SK-N-SH (cell line): ENCODE results near the gene CLCA4. TPM values are rescaled to one million over a fixed set of nuclear protein-coding genes. Genes with fewer than 3 reads are reported as not detected.

ENCODE experiments used
- CTCF ChIA-PET: fragments of 300-600, 350-600 bp; formaldehyde crosslinking; extraction: SDS; loops from one replicate; lab custom pipeline; 2021; lab: Yijun Ruan, JAX
- POLR2A ChIA-PET: fragments of 350-600 bp; sonication (Branson Sonifier 250); formaldehyde crosslinking; extraction: SDS; loops from one replicate; lab custom pipeline; 2020; ENCODE audit warnings: antibody characterized with exemption, inconsistent platforms; lab: Yijun Ruan, JAX
- DNase-seq: peaks from one replicate; pipeline ENCODE4 v3.0.0; 2012
- H2AFZ ChIP-seq: fragments of 200-600 bp; sonication (generic); 2 replicates; pipeline ENCODE4 v1.8.1; 2016; ENCODE audit warnings: antibody characterized with exemption, mild to moderate bottlenecking, low read depth
- H3F3A ChIP-seq: fragments of 200-600 bp; sonication (generic); replicated peaks from 2 replicates; pipeline ENCODE3; 2016; ENCODE audit warnings: antibody characterized with exemption, mild to moderate bottlenecking; ENCODE audit not compliant: insufficient read depth
- H3K27ac ChIP-seq, 2 experiments: fragments of 200-500 bp in 1 of 2; fragments of 200-600 bp in 1 of 2; sonication (Bioruptor generic) in 1 of 2; sonication (generic), shearing (Covaris generic) in 1 of 2; 2 replicates each; pipeline versions ENCODE4 v1.5.1 to v1.6.1; 2014 to 2016; ENCODE audit warnings: low read depth in 2 of 2, inconsistent platforms in 1 of 2, low read length in 1 of 2, mild to moderate bottlenecking in 1 of 2, mixed read lengths in 1 of 2
- H3K27me3 ChIP-seq: fragments of 200-600 bp; sonication (generic), shearing (Covaris generic); 2 replicates; pipeline ENCODE4 v1.6.1; 2016; ENCODE audit warnings: mixed run types; ENCODE audit not compliant: insufficient read depth
- H3K36me3 ChIP-seq, 2 experiments: fragments of 200-500 bp in 1 of 2; fragments of 200-600 bp in 1 of 2; sonication (Bioruptor generic) in 1 of 2; sonication (generic) in 1 of 2; replicated peaks in 1 of 2; 2 replicates each; pipeline versions ENCODE3 to v1.5.1; 2014 to 2016; ENCODE audit warnings: low read length in 1 of 2, mild to moderate bottlenecking in 1 of 2; ENCODE audit not compliant: insufficient read depth in 2 of 2, control insufficient read depth in 1 of 2
- H3K4me1 ChIP-seq, 2 experiments: fragments of 200-500 bp in 1 of 2; fragments of 200-600 bp in 1 of 2; sonication (Bioruptor generic) in 1 of 2; sonication (generic), shearing (Covaris generic) in 1 of 2; 2 replicates each; pipeline versions ENCODE4 v1.5.1 to v1.6.1; 2014 to 2016; ENCODE audit warnings: low read depth in 1 of 2, low read length in 1 of 2, mixed run types in 1 of 2; ENCODE audit not compliant: insufficient read depth in 2 of 2, control insufficient read depth in 1 of 2
- H3K4me2 ChIP-seq: fragments of 200-600 bp; sonication (generic), shearing (Covaris generic); 2 replicates; pipeline ENCODE4 v1.6.1; 2017; ENCODE audit warnings: mixed run types
- H3K4me3 ChIP-seq, 2 experiments: fragments of 200-500 bp in 1 of 2; fragments of 200-600 bp in 1 of 2; sonication (Bioruptor generic) in 1 of 2; sonication (generic), shearing (Covaris generic) in 1 of 2; 2 replicates each; pipeline versions ENCODE4 v1.5.1 to v1.8.1; 2014 to 2016; ENCODE audit warnings: low read depth in 2 of 2, inconsistent platforms in 1 of 2, low read length in 1 of 2, mild to moderate bottlenecking in 1 of 2, mixed read lengths in 1 of 2, moderate library complexity in 1 of 2
- H3K79me2 ChIP-seq: fragments of 200-600 bp; sonication (generic); 2 replicates; pipeline ENCODE4 v1.8.1; 2017; ENCODE audit warnings: mild to moderate bottlenecking; ENCODE audit not compliant: insufficient read depth
- H3K9ac ChIP-seq: fragments of 200-600 bp; sonication (generic); 2 replicates; pipeline ENCODE4 v1.6.1; 2017; ENCODE audit warnings: mixed run types
- H3K9me2 ChIP-seq: fragments of 200-600 bp; sonication (generic); 2 replicates; pipeline ENCODE4 v1.6.1; 2017; ENCODE audit warnings: mixed run types
- H3K9me3 ChIP-seq: fragments of 200-600 bp; sonication (generic); 2 replicates; pipeline ENCODE4 v1.6.1; 2017; ENCODE audit warnings: mixed run types, mild to moderate bottlenecking, moderate library complexity
- H4K20me1 ChIP-seq: fragments of 200-600 bp; sonication (generic); 2 replicates; pipeline ENCODE4 v1.6.1; 2017; ENCODE audit warnings: mild to moderate bottlenecking, mixed run types; ENCODE audit not compliant: insufficient read depth
- CTCF ChIP-seq: fragments of 200-600 bp; sonication (generic); IDR thresholded peaks from 2 replicates; pipeline ENCODE4 v1.6.1; 2017; ENCODE audit warnings: antibody characterized with exemption, mild to moderate bottlenecking, moderate library complexity
- EP300 ChIP-seq, 2 experiments: IDR thresholded peaks; 2 replicates each; pipeline versions ENCODE4 v1.4.0 to v1.6.1; 2012; ENCODE audit warnings: borderline replicate concordance in 1 of 2, low read depth in 1 of 2, low read length in 1 of 2
- EZH2phosphoT487 ChIP-seq: fragments of 200-600 bp; sonication (generic); IDR thresholded peaks from 2 replicates; pipeline ENCODE4 v1.6.1; 2017; ENCODE audit warnings: low read depth, mixed run types, mild to moderate bottlenecking, antibody characterized with exemption, moderate library complexity, borderline replicate concordance
- FOSL2 ChIP-seq: IDR thresholded peaks from 2 replicates; pipeline ENCODE4 v1.4.0; 2012; ENCODE audit warnings: low read depth, mild to moderate bottlenecking, moderate library complexity, borderline replicate concordance
- FOXJ3 ChIP-seq: sonication (generic); formaldehyde crosslinking; IDR thresholded peaks from 2 replicates; pipeline ENCODE4 v1.5.1; 2020; ENCODE audit warnings: mild to moderate bottlenecking, missing genetic modification reagents
- FOXM1 ChIP-seq: IDR thresholded peaks from 2 replicates; pipeline ENCODE4 v1.4.0; 2012; ENCODE audit warnings: low read depth, mild to moderate bottlenecking
- GABPA ChIP-seq: IDR thresholded peaks from 2 replicates; pipeline ENCODE4 v1.4.0; 2012; ENCODE audit warnings: low read depth, mild to moderate bottlenecking
- JUND ChIP-seq: IDR thresholded peaks from 2 replicates; pipeline ENCODE4 v1.4.0; 2012
- NFIC ChIP-seq: IDR thresholded peaks from 2 replicates; pipeline ENCODE4 v1.4.0; 2012; ENCODE audit warnings: borderline replicate concordance
- NRF1 ChIP-seq: IDR thresholded peaks from 2 replicates; pipeline ENCODE4 v1.6.1; 2012; ENCODE audit warnings: low read depth, mild to moderate bottlenecking, low read length
- POLR2AphosphoS5 ChIP-seq: IDR thresholded peaks from 2 replicates; pipeline ENCODE4 v1.6.1; 2012; ENCODE audit warnings: low read depth, low read length
- RFX5 ChIP-seq: IDR thresholded peaks from 2 replicates; pipeline ENCODE4 v1.6.1; 2012; ENCODE audit warnings: mild to moderate bottlenecking, improper control_type of control experiment, low read length
- RXRA ChIP-seq: IDR thresholded peaks from 2 replicates; pipeline ENCODE4 v1.4.0; 2012; ENCODE audit warnings: low read depth, mild to moderate bottlenecking, borderline replicate concordance
- TAF1 ChIP-seq: IDR thresholded peaks from 2 replicates; pipeline ENCODE4 v1.6.1; 2012; ENCODE audit warnings: low read depth, mild to moderate bottlenecking, low read length, moderate library complexity, borderline replicate concordance
- TEAD4 ChIP-seq: IDR thresholded peaks from 2 replicates; pipeline ENCODE4 v1.4.0; 2012; ENCODE audit warnings: mild to moderate bottlenecking, borderline replicate concordance; ENCODE audit not compliant: insufficient read depth
- YY1 ChIP-seq: IDR thresholded peaks from 2 replicates; pipeline ENCODE4 v1.4.0; 2012; ENCODE audit warnings: low read depth, mild to moderate bottlenecking
- WGBS: methylation state at CpG from one replicate; pipeline ENCODE4 v1.1.6; 2017; ENCODE audit warnings: low lambda C conversion rate; 5-methylcytosine and 5-hydroxymethylcytosine counted together
- polyA plus RNA-seq, 3 experiments: library from polyadenylated mRNA; depleted of rRNA; stranded (reverse); fragments of >200 nt; gene quantifications; 2 replicates each; pipeline ENCODE4 v1.2.3, GENCODE V29; 2012
- TF ChIP-seq, protein P1 (sequence below): IDR thresholded peaks from 2 replicates; pipeline ENCODE4 v1.6.1; 2012; ENCODE audit warnings: mild to moderate bottlenecking, low read depth, low read length, moderate library complexity
- TF ChIP-seq, protein P2 (sequence below): IDR thresholded peaks from 2 replicates; pipeline ENCODE4; 2012
- TF ChIP-seq, protein P3 (sequence below): IDR thresholded peaks from 2 replicates; pipeline ENCODE4 v1.4.0; 2012; ENCODE audit warnings: low read depth, borderline replicate concordance

CLCA4 gene
- polyA plus RNA-seq, 1 of the 3 experiments (the other 2 are of a cell fraction): not detected

- TF ChIP-seq CTCF (no peak), JUND (no peak), FOXM1 (no peak)
- TF ChIP-seq, all 33 proteins: peak for 0
These were observed 72.4 kb downstream of the CLCA4 start (continued) for GRCh38 chr1:86619313-86619712.

DNA sequence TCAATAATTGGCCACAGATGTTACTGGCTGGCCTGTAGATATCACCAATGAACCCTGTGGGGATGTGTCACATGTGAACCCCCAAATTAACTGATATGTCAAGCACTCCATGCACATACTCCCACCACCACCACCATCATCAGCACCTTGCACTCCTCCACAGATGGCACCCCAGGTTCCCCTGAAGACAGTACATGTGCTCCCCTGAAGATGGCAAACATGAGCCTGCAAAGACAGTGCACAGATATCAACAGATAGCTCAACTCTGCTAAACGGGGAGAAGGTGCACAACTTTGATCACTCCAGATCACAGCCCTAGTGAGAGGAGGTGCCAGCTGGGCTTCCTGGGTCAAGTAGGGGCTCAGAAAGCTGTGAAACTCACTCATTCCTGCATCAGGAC is 74.4 kb downstream of the CLCA4 start:
- POLR2A ChIA-PET: no interaction called here
- Histone ChIP-seq H3K79me2 (no peaks in the 10 kb centered on the region), H4K20me1 (no peaks in the 10 kb centered on the region), H3K9ac (no peak overlapping the region), H3F3A (no peaks in the 10 kb centered on the region), H3K27me3 (no peaks in the 10 kb centered on the region), H2AFZ (no peak overlapping the region), H3K9me3 (no peaks in the 10 kb centered on the region), H3K4me2 (no peak overlapping the region), H3K9me2 (no peaks in the 10 kb centered on the region), H3K4me3 (no peak overlapping the region), H3K4me1 (no peaks in the 10 kb centered on the region), H3K36me3 (no peaks in the 10 kb centered on the region), H3K27ac (no peak overlapping the region)
- CTCF ChIA-PET: interaction anchor here (0.6 to 1.7 kb wide), 2 partner anchors 145 to 148 kb away, joined by 3 to 5 read pairs; no protein-coding TSS in a partner anchor
- TF ChIP-seq EP300 (IDR thresholded peaks at IDR 0.05; ENCODE audit: borderline replicate concordance in 1 of 2, low read depth in 1 of 2, low read length in 1 of 2): no peak
- TF ChIP-seq, protein P1, sequence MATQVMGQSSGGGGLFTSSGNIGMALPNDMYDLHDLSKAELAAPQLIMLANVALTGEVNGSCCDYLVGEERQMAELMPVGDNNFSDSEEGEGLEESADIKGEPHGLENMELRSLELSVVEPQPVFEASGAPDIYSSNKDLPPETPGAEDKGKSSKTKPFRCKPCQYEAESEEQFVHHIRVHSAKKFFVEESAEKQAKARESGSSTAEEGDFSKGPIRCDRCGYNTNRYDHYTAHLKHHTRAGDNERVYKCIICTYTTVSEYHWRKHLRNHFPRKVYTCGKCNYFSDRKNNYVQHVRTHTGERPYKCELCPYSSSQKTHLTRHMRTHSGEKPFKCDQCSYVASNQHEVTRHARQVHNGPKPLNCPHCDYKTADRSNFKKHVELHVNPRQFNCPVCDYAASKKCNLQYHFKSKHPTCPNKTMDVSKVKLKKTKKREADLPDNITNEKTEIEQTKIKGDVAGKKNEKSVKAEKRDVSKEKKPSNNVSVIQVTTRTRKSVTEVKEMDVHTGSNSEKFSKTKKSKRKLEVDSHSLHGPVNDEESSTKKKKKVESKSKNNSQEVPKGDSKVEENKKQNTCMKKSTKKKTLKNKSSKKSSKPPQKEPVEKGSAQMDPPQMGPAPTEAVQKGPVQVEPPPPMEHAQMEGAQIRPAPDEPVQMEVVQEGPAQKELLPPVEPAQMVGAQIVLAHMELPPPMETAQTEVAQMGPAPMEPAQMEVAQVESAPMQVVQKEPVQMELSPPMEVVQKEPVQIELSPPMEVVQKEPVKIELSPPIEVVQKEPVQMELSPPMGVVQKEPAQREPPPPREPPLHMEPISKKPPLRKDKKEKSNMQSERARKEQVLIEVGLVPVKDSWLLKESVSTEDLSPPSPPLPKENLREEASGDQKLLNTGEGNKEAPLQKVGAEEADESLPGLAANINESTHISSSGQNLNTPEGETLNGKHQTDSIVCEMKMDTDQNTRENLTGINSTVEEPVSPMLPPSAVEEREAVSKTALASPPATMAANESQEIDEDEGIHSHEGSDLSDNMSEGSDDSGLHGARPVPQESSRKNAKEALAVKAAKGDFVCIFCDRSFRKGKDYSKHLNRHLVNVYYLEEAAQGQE: no peak
- no peak for TF ChIP-seq EZH2phosphoT487
- no peak for TF ChIP-seq NFIC
- no peak for TF ChIP-seq TEAD4
- no peak for TF ChIP-seq NRF1
- TF ChIP-seq JUND: no peak
- no peak for TF ChIP-seq POLR2AphosphoS5
- no peak for TF ChIP-seq FOXJ3 (CRISPR knock-in tag)
- no peak for TF ChIP-seq YY1
- TF ChIP-seq, protein P2, sequence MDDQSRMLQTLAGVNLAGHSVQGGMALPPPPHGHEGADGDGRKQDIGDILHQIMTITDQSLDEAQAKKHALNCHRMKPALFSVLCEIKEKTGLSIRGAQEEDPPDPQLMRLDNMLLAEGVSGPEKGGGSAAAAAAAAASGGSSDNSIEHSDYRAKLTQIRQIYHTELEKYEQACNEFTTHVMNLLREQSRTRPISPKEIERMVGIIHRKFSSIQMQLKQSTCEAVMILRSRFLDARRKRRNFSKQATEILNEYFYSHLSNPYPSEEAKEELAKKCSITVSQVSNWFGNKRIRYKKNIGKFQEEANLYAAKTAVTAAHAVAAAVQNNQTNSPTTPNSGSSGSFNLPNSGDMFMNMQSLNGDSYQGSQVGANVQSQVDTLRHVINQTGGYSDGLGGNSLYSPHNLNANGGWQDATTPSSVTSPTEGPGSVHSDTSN: no peak
- TF ChIP-seq RFX5: no peak
- no peak for TF ChIP-seq GABPA
- no peak for TF ChIP-seq RXRA
- TF ChIP-seq FOSL2: no peak
- TF ChIP-seq, protein P3, sequence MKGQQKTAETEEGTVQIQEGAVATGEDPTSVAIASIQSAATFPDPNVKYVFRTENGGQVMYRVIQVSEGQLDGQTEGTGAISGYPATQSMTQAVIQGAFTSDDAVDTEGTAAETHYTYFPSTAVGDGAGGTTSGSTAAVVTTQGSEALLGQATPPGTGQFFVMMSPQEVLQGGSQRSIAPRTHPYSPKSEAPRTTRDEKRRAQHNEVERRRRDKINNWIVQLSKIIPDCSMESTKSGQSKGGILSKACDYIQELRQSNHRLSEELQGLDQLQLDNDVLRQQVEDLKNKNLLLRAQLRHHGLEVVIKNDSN: no peak
- no peak for TF ChIP-seq TAF1
- no peak for TF ChIP-seq FOXM1
- no peak for DNase-seq
- 0% methylated on average over 1 of the region's 1 CpG for WGBS
